Measurements from ENCODE around the gene CRKL.

CRKL gene

DNA sequence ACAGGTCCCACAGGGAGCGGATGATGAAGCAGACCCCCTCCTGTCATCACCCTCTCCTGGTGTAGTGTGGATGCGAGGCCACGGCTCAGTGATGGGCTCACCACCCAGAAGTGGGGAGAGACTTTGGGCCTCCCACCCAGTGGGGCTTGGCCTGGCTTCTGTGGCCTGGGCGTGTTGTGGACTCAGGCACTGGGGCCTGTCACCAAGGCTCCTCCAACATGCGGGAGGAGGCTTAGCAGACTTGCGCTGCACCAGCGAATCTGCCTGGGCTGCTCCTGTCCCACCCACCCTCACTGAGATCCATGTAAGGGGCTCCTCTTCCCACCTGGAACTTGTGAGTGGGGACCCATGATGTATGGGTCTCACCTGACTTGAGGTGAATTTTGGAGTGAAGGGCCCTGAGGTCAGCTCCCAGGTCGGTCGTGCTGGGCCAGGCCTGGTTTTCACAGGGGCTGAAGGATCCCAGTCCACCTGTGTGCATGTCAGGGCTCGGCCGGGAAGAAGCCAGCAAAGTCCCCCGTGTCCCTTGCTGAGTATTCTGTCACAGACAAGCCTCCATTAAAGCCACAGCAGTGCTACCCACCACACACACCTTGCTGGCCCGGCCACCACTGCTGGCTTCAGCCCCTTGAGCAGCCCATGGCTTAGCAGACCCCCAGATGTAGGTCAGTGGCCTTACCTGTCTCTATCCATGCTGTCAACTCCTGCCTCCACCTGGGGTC lies 80.5 kb downstream of the CRKL start:
- Histone ChIP-seq H3K4me2 (ENCODE audit: low read depth, low read length, poor library complexity, severe bottlenecking) (no peak overlapping the region), H3K79me2 (ENCODE audit: insufficient read depth, low read length) (peaks cover 27% of the 10 kb centered on the region), H3K9me3 (ENCODE audit: insufficient read depth, low read depth, low read length) (no peaks in the 10 kb centered on the region), H3K4me1 (ENCODE audit: insufficient read depth, low read length, poor library complexity, severe bottlenecking) (peaks cover 7% of the 10 kb centered on the region), H4K20me1 (ENCODE audit: insufficient read depth, low read length, poor library complexity, severe bottlenecking) (peaks cover 18% of the 10 kb centered on the region), H3F3A (ENCODE audit: low read depth) (peaks cover 3% of the 10 kb centered on the region), H2AFZ (ENCODE audit: low read length) (no peak overlapping the region), H3K36me3 (ENCODE audit: insufficient read depth, low read length) (no peaks in the 10 kb centered on the region; the same call in 1 of the 2 replicates), H3K4me3 (ENCODE audit: low read length, poor library complexity, severe bottlenecking) (no peak overlapping the region), H3K9ac (ENCODE audit: low read depth, low read length, poor library complexity, severe bottlenecking) (no peak overlapping the region), H3K9me2 (replicated peaks; ENCODE audit: low read depth, low read length) (no peaks in the 10 kb centered on the region), H3K27me3 (ENCODE audit: insufficient read depth, low read length, poor library complexity, severe bottlenecking) (no peaks in the 10 kb centered on the region)
- TF ChIP-seq, protein P1, sequence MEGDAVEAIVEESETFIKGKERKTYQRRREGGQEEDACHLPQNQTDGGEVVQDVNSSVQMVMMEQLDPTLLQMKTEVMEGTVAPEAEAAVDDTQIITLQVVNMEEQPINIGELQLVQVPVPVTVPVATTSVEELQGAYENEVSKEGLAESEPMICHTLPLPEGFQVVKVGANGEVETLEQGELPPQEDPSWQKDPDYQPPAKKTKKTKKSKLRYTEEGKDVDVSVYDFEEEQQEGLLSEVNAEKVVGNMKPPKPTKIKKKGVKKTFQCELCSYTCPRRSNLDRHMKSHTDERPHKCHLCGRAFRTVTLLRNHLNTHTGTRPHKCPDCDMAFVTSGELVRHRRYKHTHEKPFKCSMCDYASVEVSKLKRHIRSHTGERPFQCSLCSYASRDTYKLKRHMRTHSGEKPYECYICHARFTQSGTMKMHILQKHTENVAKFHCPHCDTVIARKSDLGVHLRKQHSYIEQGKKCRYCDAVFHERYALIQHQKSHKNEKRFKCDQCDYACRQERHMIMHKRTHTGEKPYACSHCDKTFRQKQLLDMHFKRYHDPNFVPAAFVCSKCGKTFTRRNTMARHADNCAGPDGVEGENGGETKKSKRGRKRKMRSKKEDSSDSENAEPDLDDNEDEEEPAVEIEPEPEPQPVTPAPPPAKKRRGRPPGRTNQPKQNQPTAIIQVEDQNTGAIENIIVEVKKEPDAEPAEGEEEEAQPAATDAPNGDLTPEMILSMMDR (conservative IDR thresholded peaks at IDR 0.05; ENCODE audit: low read length) = no peak
- no peak for TF ChIP-seq EZH2phosphoT487 (IDR thresholded peaks at IDR 0.05; ENCODE audit: borderline replicate concordance)

- Histone ChIP-seq H3F3A (ENCODE audit: low read depth) (peaks cover 3% of the 10 kb centered on the region), H3K36me3 (ENCODE audit: insufficient read depth, low read length) (no peaks in the 10 kb centered on the region; the same call in 1 of the 2 replicates), H3K9me2 (replicated peaks; ENCODE audit: low read depth, low read length) (no peaks in the 10 kb centered on the region), H3K4me2 (ENCODE audit: low read depth, low read length, poor library complexity, severe bottlenecking) (no peak overlapping the region), H3K9me3 (ENCODE audit: insufficient read depth, low read depth, low read length) (no peaks in the 10 kb centered on the region), H3K9ac (ENCODE audit: low read depth, low read length, poor library complexity, severe bottlenecking) (peak overlapping the region; percentile 97), H3K79me2 (ENCODE audit: insufficient read depth, low read length) (peaks cover 34% of the 10 kb centered on the region), H3K27me3 (ENCODE audit: insufficient read depth, low read length, poor library complexity, severe bottlenecking) (no peaks in the 10 kb centered on the region), H4K20me1 (ENCODE audit: insufficient read depth, low read length, poor library complexity, severe bottlenecking) (peaks cover 18% of the 10 kb centered on the region), H2AFZ (ENCODE audit: low read length) (no peak overlapping the region), H3K4me3 (ENCODE audit: low read length, poor library complexity, severe bottlenecking) (no peak overlapping the region), H3K4me1 (ENCODE audit: insufficient read depth, low read length, poor library complexity, severe bottlenecking) (peaks cover 17% of the 10 kb centered on the region)
- TF ChIP-seq, protein P1 (conservative IDR thresholded peaks at IDR 0.05; ENCODE audit: low read length) = no peak
- no peak for TF ChIP-seq EZH2phosphoT487 (IDR thresholded peaks at IDR 0.05; ENCODE audit: borderline replicate concordance)
These were observed 81.5 kb downstream of the CRKL start for GRCh38 chr22:20998411-20999336.

- Histone ChIP-seq H3K9me3 (ENCODE audit: insufficient read depth, low read depth, low read length) (no peaks in the 10 kb centered on the region), H3K4me2 (ENCODE audit: low read depth, low read length, poor library complexity, severe bottlenecking) (peak overlapping the region; percentile 86), H3K9ac (ENCODE audit: low read depth, low read length, poor library complexity, severe bottlenecking) (peak overlapping the region; percentile 97), H3K27me3 (ENCODE audit: insufficient read depth, low read length, poor library complexity, severe bottlenecking) (no peaks in the 10 kb centered on the region), H3K36me3 (ENCODE audit: insufficient read depth, low read length) (no peaks in the 10 kb centered on the region; the same call in 1 of the 2 replicates), H3K4me3 (ENCODE audit: low read length, poor library complexity, severe bottlenecking) (peak overlapping the region; percentile 95), H3K9me2 (replicated peaks; ENCODE audit: low read depth, low read length) (no peaks in the 10 kb centered on the region), H3K4me1 (ENCODE audit: insufficient read depth, low read length, poor library complexity, severe bottlenecking) (peaks cover 19% of the 10 kb centered on the region), H4K20me1 (ENCODE audit: insufficient read depth, low read length, poor library complexity, severe bottlenecking) (peaks cover 18% of the 10 kb centered on the region), H3F3A (ENCODE audit: low read depth) (peaks cover 3% of the 10 kb centered on the region), H2AFZ (ENCODE audit: low read length) (no peak overlapping the region), H3K79me2 (ENCODE audit: insufficient read depth, low read length) (peaks cover 34% of the 10 kb centered on the region)
- no peak for TF ChIP-seq EZH2phosphoT487 (IDR thresholded peaks at IDR 0.05; ENCODE audit: borderline replicate concordance)
- TF ChIP-seq, protein P1 (conservative IDR thresholded peaks at IDR 0.05; ENCODE audit: low read length) = no peak
These were observed 82.4 kb downstream of the CRKL start for GRCh38 chr22:20999350-21000206.

Measured in Loucy (cell line).